T follicular helper cell (primary cell): Measurements from ENCODE around the gene POLR3H.

Experiments
- DNase-seq: peaks from one replicate; pipeline ENCODE4 v3.0.0-alpha.2; 2020; ENCODE audit warnings: low read depth

Gene POLR3H

DNA sequence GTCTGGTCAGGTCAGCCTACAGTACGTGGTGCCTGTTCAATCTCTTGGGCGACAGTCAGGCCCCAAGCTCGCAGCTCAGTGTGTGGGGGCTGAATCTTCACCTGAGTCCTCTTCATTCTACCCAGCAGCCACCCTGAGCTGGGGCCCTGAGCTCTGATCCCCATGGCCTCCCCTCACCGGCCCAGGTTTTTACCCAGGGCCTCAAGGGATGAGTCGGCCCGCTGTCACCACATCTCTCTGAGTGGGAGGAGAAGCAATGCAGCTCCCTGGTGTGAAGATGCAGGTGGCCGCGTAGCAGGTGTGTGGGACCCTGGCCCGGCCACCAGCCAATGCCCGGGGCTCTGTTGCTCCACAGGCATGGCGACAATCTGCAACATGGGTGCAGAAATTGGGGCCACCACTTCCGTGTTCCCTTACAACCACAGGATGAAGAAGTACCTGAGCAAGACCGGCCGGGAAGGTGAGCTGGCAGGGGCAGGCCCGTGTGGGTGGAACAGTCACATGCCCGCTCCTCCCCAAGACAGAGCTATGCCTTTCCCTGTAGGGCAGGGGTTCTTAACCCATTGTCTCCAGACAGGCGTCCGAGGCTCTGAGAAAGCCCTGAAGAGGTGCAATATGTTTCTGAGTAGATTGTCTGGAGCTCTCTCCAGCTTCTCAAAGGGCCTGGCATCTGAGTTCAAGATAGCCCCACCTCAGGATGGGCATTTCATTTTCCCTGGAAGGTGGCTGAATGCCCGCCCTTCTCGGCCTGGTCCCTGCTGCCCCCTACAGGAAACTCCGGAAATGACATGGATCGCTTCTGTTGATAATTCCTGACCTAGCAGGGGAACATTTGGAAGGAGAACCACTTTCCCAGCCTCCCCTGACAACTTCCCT is 26.9 kb downstream of the POLR3H start:
- DNase-seq = peak; percentile 14

DNA sequence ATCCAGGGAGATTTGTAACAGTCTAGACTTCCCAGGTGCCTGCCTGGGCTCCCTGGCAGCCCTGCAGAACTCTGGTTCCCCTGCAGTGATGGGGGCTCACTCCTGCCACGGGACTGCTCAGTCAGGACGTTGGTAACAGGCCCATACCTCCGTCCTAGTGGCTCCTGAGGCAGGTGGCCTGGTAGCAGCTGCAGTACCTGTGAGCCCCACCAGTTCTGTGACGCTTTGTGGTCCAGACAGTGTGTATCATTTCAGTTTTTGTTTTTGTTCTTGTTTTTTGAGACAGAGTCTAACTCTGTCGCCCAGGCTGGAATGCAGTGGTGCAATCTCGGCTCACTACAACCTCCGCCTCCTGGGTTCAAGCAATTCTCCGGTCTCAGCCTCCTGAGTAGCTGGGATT is 27.8 kb downstream of the POLR3H start:
- DNase-seq = no peak

DNA sequence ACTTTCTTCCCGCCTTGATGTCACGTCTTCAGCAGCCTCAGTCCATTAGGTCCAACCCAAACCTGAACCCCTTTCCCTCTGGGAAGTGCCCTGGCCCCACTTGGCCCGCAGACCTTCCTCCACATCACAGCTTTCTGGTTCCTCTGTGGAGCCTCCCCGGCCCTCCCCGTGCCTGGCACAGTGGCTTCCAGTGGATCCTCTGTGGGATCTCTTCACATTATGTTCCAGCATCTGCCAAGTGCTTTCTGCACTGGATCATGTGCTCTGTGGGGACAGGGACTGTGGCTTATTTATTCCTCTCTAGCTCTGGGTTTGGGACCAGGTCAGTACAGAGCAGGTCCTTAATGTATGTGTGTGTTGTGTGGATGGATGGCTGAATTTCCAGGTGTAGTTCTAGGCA is 30.9 kb downstream of the POLR3H start:
- DNase-seq = no peak

DNA sequence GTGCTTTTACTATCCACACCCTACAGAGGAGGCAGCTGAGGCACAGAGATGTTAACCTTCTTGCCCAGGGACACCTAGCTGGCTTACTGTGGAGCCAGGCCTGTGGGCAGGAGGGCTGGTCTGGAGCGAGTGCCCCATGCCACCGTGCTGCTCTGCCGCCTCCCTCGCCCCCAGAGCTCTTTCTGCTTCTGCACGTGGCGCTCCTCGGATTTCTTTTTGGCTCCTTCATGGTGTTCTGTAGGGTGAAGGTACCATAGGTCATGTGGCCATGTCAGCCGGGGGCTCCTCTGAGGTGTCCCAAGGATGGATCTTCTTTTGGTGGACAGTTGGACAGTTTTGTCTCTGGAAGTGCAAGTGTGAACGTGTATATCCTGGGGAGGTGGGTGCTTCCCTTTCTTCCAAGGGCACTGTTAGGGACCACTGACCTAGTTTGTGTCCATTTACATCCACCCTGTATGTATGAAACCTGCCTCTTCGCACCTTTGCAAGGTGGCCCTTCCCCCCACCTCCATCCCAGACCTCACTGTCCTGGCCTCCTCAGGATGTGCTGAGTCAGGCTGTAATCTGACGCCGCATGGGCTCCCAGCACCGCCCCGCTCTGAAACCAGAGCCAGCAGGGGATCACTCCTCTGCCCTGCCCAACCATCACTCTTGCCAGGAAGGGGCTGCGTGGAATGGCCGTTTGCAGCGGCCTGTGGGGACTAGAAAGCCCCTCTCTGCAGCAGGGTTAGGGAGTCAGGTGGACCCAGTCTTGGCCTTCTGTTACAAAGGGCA is 31.7 kb downstream of the POLR3H start:
- no peak for DNase-seq

DNA sequence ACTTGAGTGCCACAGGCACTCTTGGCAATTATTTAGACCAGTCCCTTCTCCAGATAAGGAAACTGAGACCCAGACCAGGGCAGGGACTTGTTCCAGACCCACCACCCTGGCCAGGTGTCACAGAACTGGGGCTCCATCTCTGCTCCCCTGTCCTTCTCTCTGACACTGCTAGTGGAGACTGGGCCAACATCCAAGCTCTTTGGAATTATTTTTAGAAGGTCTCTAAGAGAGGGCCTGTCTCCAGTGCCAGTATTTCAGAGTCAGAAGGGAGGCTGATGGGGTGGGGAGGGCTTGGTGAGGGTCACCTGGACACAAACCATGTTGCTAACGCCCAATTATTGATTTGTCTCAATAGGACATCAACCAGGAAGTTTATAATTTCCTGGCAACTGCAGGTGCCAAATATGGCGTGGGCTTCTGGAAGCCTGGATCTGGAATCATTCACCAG is 32.7 kb downstream of the POLR3H start:
- DNase-seq = no peak

DNA sequence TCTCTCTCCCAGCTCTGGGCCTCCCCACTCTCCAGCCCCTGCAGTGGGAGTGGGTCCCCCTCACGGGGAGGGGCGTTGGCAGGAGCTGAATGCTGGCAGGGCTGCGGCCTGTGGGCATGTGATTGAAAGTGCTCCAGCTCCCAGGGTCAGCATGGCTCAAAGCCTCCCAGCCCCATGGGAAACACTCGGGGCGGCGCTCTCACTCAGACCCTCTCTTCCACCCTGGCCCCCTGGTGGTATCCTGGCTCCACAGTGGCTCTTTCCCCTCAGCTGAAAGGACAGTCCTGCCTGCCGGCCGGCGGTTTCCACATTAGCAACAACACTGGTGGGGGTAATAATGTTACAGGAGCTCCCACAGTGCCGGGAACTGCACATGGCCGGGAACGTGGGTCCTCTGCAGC is 35.5 kb downstream of the POLR3H start:
- no peak for DNase-seq

DNA sequence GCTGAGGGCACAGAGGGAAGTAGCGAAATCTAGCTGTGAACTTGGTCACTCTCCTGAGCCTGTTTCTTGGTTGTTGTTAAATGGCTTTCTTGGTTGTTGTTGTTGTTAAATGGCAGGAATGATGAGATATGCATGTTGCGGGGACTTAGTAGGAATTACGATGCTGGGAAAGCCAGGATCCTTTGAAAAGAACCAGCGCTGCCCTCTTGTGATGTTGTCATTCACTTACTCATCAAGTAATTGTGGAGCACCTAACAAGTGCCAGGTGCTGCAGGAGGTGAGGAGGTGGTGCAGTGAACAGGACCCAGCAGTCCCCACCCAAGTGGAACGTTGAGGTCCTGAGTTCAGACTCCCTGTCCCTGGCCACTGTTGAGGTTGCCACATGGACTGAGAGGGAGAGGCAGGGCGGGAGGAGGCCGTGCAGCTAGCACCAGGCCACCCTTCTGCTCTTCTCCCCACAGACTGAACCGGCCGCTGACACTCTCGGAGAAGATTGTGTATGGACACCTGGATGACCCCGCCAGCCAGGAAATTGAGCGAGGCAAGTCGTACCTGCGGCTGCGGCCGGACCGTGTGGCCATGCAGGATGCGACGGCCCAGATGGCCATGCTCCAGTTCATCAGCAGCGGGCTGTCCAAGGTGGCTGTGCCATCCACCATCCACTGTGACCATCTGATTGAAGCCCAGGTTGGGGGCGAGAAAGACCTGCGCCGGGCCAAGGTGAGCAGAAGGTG is 36.8 kb downstream of the POLR3H start:
- no peak for DNase-seq

DNA sequence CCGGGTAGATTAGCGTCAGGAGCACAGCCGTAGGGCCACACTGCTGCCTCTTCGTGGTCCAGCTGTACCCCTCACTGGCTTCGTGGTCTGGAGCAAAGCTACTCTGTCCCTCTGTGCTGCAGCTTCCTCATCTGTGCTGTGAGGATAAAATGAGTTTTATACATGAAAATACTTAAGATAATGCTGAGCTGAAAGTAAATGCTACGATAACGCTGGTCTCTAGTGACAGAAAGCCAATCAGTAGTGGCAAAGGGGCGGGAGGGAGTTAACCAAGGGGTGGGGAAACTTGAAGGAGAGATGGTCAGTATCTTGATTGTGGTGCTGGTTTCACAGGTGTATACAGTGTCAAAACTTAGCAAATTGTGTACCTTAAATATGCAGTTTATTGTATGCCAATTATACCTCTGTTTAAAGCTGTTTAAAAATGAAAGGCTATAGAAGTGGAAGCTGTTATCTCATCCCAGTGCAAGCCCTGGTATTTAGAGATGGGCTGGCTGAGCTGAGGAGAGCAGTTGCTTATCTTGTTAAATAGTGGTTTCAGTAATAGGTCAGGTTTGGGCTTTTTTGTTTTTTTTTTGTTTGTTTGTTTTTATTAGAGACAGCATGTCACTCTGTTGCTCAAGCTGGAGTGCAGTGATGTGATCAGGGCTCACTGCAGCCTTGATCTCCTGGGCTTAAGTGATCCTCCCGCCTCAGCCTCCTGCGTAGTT is 38.6 kb downstream of the POLR3H start:
- no peak for DNase-seq

DNA sequence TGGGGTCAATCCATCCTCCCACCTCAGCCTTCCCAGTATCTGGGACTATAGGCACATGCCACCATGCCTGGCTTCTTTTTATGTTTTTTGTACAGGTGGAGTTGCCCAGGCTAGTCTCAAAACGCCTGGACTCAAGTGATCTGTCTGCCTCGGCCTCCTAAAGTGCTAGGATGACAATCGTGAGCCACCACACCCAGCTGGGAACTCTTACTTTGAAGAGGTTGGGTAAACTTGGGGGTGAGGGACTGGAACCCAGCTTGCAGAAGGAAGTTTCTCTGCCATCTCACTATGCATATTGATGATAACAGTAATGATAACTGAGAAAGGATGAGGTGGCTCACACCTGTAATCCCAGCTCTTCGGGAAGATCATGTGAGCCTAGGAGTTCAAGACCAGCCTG is 39.5 kb downstream of the POLR3H start:
- DNase-seq = no peak

DNA sequence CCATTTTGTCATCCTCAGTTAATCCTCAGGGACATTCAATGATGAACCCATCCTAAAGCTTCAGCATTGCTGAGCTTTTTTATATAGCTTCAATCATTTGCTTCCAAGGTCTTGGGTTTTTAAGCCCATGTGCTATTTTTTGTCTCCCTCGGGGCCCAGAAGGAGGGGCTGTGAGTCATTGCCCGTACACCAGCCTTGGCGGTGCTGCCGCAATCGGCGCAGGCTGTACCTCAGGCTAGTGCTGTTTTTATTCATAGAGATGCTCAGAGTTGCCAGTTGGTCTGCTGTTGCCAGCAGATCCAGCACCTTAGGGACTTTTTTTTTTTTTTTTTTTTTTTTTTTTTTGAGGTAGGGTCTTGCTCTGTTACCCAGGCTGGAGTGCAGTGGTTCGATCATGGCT is 39.9 kb downstream of the POLR3H start:
- no peak for DNase-seq

DNA sequence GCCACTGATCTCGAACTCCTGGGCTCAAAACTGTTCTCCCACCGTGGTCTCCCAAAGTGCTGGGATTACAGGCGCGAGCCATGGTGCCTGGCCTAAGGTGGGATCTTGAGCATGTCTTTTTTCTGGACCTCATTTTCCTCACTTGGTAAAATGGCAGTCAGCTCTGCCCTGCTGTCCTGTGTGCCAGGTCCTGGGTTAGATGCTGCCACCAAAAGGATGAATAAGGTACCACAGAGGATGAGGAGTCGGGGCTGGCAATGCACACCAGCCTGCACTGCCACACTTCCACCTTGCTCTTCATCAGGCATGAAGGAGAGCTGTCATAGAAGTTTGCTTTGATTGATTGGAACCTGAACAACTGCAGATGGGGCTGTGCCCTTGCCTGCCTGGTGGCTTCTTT is 43.1 kb downstream of the POLR3H start:
- no peak for DNase-seq

DNA sequence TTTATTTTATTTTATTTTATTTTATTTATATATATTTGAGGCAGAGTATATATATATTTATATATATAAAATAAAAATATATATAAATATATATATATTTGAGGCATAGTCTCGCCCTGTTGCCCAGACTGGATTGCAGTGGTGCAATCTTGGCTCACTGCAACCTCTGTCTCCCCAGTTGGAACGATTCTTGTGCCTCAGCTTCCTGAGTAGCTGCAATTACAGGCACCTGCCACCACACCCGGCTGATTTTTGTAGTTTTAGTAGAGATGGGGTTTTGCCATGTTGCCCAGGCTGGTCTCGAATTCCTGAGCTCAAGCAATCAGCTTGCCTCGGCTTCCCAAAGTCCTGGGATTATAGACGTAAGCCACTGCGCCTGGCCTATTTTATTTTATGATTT is 44.0 kb downstream of the POLR3H start:
- DNase-seq = no peak

DNA sequence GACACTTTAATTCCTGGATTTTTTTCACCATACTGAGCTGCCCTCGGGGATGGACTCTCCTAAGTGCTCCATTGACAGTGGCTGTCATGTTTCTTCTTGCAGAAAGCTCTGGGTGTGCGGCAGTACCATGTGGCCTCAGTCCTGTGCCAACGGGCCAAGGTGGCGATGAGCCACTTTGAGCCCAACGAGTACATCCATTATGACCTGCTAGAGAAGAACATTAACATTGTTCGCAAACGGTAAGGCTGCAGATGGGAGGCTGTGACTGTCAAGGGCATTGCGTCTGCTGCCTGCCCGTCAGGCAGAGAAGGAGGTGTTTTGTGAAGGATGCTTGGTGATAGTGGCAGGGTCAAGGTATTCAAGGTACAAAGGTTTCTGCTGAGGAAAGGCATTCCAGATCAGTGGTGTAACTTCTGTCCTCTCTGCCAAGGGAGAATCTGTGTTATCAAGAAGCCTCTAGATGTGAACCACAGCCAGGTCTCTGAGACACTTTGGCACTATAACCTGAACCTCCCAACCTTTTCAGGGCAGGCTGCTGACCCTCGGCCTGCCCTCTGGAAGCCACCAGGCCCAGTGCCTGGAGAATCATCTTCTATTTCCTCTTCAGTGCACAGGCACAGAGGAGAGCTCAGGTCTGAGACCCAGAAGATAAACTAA is 44.5 kb downstream of the POLR3H start:
- no peak for DNase-seq

DNA sequence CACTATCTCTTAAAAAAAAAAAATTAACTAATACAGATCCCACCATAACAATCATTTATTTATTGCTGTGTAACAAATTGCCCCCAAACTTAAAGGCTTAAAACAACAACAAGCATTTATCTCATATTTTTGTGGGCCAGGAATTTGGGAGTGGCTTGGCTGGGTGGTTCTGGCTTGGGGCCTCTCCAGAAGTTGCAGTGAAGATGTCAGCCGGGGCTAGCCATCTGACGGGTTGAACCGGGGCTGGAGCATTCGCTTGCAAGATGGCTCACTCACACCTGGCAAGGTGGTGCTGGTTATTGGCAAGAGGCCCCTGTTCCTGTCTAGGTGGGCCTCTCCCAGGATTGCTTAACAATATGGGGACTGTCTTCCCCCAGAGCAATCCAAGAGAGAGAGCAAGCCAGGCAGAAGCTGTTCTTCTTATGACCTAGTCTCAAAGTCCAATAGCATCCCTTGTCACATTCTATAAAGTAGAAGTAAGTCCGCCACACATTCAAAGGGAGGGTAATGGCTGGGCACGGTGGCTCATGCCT is 45.9 kb downstream of the POLR3H start:
- no peak for DNase-seq

DNA sequence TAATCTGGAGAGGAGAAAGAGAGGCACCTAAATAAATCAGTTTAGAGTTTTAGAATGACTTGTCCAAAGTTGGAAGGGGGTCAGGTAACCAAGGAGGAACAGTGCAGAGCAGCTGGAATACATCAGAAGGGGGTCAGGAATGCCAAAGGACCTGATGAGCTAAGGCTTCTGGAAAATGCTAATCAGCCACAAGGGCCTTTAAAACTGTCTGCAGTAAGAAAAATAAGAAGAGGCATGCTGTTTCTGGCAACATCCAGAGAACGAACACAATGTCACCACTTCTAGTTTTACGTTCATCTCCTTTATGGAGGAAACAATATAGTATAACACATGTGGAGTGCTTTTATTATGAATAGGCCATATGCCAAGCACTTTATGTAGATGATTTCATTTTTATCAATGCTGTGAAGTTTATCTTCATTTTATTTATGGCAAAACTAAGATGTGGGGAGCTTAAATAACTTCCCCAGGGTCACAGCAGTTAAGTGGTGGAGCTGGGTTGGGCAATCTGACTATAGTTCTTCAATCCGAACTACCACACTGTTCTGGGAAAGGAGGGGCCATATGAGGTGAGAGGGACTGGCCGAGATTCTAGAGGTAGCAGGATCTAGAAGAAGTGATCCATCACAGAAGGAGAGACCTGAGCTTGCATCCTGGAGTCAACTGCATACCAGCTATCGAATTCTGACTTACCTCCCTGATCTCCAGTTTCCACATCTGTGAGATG is 52.7 kb downstream of the POLR3H start:
- no peak for DNase-seq

DNA sequence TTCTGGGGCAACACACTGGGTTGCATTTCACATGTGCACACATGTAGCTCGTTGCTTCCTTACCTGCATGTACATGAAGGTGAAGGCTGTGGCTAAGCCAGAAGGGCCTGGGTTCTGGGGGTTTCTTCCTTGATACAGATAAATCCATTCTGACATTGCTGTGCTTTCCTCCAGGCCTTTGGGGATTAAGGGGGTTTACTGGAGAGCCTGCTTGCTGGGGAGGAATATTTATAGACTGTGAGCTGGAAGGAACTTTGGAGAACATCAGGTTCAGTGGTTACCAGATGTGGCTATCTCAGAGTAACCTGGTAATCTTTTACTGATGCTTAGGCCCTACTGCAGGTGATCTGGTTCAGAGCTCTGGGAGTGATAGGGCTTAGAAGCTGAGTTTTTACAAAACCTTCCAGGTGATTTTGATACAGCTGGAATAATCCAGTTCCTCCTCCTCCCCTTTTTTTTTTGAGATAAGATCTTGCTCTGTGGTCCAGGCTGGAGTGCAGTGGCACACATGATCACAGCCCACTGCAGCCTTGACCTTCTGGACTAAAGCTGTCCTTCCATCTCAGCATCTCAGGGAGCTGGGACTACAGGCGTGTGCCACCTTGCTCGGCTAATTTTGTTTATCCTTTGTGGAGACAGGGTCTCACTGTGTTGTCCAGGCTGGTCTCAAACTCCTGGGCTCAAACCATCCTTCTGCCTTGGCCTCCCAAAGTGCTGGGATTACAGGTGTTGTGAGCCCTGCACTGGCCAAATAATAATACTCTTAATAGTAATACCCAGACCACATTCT is 55.5 kb downstream of the POLR3H start:
- no peak for DNase-seq

DNA sequence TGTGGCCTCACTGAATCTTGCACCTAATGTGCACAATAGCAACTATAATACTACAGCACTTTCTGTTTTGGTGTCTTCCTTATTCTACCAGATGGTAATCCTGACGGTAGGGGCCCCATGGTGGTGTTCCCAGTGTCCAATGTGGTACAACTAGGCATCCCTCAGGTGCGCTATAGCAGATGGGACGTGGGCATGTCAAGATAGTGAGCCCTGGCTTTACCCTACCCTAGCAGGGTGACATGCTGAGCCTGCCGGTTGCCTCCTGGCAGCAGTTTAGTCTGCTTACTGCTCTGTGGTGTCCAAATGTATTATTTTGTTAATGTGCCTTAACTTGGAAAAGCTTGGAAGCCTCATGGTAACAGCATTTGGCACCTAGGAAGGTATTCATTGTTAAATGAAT is 56.2 kb downstream of the POLR3H start:
- no peak for DNase-seq

DNA sequence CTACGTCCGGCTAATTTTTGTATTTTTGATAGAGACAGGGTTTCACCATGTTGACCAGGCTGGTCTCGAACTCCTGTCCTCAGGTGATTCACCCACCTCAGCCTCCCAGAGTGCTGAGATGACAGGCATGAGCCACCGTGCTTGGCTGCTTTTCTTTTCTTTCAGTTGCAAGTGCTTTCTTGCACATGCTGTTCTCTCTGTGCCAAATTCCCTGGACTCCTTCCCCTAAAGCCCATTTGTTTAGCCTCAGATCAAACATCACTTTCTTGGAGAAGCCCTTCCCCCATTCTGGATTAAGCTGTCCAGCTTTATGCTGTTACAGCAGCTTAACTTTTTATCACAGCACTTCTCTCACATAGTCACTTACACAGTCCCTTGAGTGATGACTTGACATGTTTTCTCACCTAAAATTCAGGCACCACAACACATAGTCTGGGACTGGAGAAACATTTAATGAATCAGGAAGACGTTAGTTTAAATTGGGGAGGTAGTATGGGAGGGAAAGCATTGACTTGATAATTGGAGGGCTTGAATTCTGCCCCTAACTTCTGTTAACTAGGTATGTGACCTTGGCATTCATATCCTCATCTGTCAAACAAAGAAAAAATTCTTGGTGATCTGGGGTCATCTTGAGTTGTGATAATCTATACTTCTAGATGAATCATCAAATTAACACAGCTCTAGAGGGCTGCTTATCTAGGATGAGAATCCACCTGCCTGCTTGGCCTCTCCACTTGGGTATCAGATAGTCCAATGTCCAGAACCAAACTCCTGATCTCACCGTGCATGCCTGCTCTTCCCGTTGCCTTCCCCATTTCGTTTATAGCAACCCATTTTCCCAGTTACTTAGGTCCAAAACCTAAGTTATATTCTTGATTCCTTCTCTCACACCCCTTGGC is 57.0 kb downstream of the POLR3H start:
- no peak for DNase-seq

DNA sequence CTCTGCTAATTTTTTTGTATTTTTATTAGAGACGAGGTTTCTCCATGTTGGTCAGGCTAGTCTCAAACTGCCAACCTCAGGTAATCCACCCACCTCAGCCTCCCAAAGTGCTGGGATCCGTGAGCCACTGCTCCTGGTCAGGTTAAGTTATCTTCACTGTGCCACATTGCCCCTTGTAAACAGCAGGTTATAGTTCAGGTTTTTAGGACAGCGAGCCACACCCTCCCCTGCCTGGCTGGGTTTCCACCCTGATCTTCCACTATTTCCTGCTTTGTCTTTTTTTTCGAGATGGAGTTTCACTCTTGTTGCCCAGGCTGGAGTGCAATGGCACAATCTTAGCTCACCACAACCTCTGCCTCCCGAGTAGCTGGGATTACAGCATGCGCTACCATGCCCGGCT is 59.2 kb downstream of the POLR3H start:
- no peak for DNase-seq
